G401 (cell line): ENCODE data around the gene LGALS9C. TPM values are rescaled to one million over a fixed set of nuclear protein-coding genes. Genes with fewer than 3 reads are reported as not detected.
"Not testable (repeated sequence)": the region's sequence is repeated elsewhere in the genome, so short reads cannot be mapped to it uniquely, and the experiment has no call there.

Source experiments
- DNase-seq: peaks from one replicate; pipeline ENCODE4 v3.0.0-alpha.2; 2015; ENCODE audit warnings: low spot score
- in situ Hi-C: cut with HindIII; loops from 2 replicates; pipeline ENCODE4 v1.10.0; 2016; ENCODE audit warnings: low sequenced_read_pairs, mixed read lengths
- total RNA-seq: library from RNA; depleted of rRNA; stranded (reverse); fragments of >200 nt; shearing (Covaris generic); gene quantifications from 2 replicates; pipeline ENCODE4 v1.2.3, GENCODE V29; 2014

Gene LGALS9C
- total RNA-seq, 1 experiment from 2014 or later, result not detected

- in situ Hi-C loops, result not testable (repeated sequence)
Measured at GRCh38 chr17:18474754-18475153, 1.8 kb upstream of the LGALS9C start.

GRCh38 chr17:18477367-18477766 lies 778 bp downstream of the LGALS9C start:
- DNase-seq, in situ Hi-C loops: not testable (repeated sequence)

More at GRCh38 chr17:18474754-18475153, 1.8 kb upstream of the LGALS9C start:
- not testable (repeated sequence) for DNase-seq

GRCh38 chr17:18478362-18478761 lies 1.8 kb downstream of the LGALS9C start:
- DNase-seq, in situ Hi-C loops: not testable (repeated sequence)

- in situ Hi-C loops, result not testable (repeated sequence)
- DNase-seq, result peak; percentile 16
Measured at GRCh38 chr17:18478977-18479595, 2.5 kb downstream of the LGALS9C start.

- in situ Hi-C loops, DNase-seq: not testable (repeated sequence)
Measured at GRCh38 chr17:18481775-18482174, 5.2 kb downstream of the LGALS9C start.

GRCh38 chr17:18485936-18486464 lies 9.4 kb downstream of the LGALS9C start:
- in situ Hi-C loops, DNase-seq: not testable (repeated sequence)

- DNase-seq, in situ Hi-C loops: not testable (repeated sequence)
Measured at GRCh38 chr17:18487633-18488032, 11.0 kb downstream of the LGALS9C start.

GRCh38 chr17:18488622-18489021 lies 12.0 kb downstream of the LGALS9C start:
- in situ Hi-C loops, DNase-seq: not testable (repeated sequence)

- in situ Hi-C loops, result not testable (repeated sequence)
Measured at GRCh38 chr17:18490016-18490415, 13.4 kb downstream of the LGALS9C start.

GRCh38 chr17:18492712-18493480 lies 16.3 kb downstream of the LGALS9C start:
- DNase-seq, in situ Hi-C loops: not testable (repeated sequence)

More at GRCh38 chr17:18490016-18490415, 13.4 kb downstream of the LGALS9C start:
- not testable (repeated sequence) for DNase-seq

GRCh38 chr17:18494250-18494768 lies 17.7 kb downstream of the LGALS9C start:
- in situ Hi-C loops, DNase-seq: not testable (repeated sequence)

GRCh38 chr17:18497044-18497443 lies 20.5 kb downstream of the LGALS9C start:
- DNase-seq, in situ Hi-C loops: not testable (repeated sequence)

- in situ Hi-C loops, DNase-seq: not testable (repeated sequence)
Measured at GRCh38 chr17:18499100-18499499, 22.5 kb downstream of the LGALS9C start.

- DNase-seq, in situ Hi-C loops: not testable (repeated sequence)
Measured at GRCh38 chr17:18499756-18500155, 23.2 kb downstream of the LGALS9C start.

GRCh38 chr17:18500281-18500680 lies 23.7 kb downstream of the LGALS9C start:
- in situ Hi-C loops, DNase-seq: not testable (repeated sequence)

GRCh38 chr17:18500816-18501215 lies 24.2 kb downstream of the LGALS9C start:
- DNase-seq, in situ Hi-C loops: not testable (repeated sequence)

GRCh38 chr17:18503221-18503620 lies 26.6 kb downstream of the LGALS9C start:
- in situ Hi-C loops, DNase-seq: not testable (repeated sequence)

GRCh38 chr17:18507729-18508128 lies 31.1 kb downstream of the LGALS9C start:
- DNase-seq, in situ Hi-C loops: not testable (repeated sequence)

- DNase-seq, in situ Hi-C loops: not testable (repeated sequence)
Measured at GRCh38 chr17:18508667-18509066, 32.1 kb downstream of the LGALS9C start.

- DNase-seq, in situ Hi-C loops: not testable (repeated sequence)
Measured at GRCh38 chr17:18521100-18521499, 44.5 kb downstream of the LGALS9C start.
